ENCODE measurements around the gene CRTC3.
A peak's percentile ranks its signal among the peaks of the same experiment; 100 is the strongest.
"Not testable (repeated sequence)": the region's sequence is repeated elsewhere in the genome, so short reads cannot be mapped to it uniquely, and the experiment has no call there.

Gene CRTC3

DNA sequence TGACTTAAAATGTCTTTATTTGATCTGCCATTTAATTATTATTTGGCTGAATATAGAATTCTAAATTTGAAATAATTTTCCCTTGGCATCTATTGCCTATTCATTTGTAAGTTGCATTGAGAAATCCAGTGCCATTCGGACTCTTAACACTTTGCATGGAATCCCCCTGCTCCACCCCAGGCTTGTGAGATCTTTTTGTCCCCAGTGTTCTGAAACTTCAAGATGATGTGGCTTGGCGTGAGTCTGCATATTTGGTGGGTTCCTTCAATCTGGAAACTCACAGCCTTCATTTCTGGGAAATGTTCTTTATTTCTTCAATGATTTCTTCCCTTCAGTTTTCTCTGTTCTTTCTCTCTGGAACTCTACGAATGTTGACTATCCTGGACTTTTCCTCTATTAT lies 103.6 kb downstream of the CRTC3 start:
- DNase-seq = no peak

DNA sequence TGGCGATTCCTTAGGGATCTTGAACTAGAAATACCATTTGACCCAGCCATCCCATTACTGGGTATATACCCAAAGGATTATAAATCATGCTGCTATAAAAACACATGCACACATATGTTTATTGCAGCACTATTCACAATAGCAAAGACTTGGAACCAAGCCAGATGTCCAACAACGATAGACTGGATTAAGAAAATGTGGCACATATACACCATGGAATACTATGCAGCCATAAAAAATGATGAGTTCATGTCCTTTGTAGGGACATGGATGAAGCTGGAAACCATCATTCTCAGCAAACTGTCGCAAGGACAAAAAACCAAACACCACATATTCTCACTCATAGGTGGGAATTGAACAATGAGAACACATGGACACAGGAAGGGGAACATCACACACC lies 107.3 kb downstream of the CRTC3 start:
- DNase-seq = not testable (repeated sequence)

DNA sequence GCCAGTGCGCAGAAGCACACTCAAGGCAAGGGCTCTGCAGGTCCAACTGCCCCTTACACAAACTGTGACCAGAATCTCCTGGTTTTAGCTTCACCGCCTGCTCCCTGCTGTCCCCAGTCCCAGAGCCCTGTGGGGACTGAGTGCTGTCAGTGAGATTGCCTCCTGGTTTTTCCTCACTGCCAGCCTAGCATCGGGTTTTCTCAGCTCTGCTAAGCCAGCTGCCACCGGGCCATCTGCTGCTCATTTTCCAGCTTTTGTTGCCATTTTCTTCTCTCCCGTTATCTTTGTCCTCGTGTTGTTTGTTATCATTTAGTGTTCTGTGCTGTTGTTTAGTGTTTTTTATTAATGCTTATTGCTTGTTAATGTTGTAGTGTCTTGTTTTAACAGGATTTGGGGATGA lies 108.0 kb downstream of the CRTC3 start:
- DNase-seq = no peak

DNA sequence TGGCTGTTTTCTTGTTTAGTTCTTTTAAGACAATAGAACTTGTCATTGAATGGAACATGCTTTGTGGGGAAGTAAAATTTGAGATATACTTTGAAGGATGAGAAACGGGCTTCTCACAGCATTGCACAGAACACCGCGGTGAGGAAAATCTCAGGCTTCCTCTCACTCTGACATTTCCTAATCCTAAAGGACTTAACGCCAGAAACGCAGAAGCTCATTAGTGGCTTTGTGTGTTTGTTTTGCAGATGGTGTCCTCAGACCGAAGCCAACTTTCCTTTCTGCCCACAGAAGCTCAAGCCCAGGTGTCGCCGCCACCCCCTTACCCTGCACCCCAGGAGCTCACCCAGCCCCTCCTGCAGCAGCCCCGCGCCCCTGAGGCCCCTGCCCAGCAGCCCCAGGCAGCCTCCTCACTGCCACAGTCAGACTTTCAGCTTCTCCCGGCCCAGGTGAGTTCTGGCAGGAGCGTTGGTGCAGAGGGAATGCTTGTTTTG lies 108.5 kb downstream of the CRTC3 start:
- no peak for DNase-seq

DNA sequence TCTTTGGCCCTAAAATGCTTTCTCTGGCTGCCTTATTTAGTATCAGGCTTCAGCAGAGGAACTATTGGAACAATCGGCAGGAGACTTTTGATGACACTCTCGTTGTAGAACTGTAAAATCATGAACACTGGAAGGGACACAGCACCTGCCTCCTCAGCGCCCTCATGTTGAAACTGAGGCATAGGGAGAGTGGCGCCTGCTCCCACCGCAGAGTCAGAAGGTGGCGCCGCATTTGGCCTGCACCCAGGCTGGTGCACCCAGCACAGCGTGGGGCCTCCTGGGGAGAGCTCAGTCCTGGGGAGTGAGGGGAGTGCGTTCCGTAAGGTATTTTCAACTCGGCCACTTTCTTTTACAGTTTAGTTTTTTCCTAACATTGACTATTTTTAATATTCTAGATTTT lies 109.2 kb downstream of the CRTC3 start:
- no peak for DNase-seq

DNA sequence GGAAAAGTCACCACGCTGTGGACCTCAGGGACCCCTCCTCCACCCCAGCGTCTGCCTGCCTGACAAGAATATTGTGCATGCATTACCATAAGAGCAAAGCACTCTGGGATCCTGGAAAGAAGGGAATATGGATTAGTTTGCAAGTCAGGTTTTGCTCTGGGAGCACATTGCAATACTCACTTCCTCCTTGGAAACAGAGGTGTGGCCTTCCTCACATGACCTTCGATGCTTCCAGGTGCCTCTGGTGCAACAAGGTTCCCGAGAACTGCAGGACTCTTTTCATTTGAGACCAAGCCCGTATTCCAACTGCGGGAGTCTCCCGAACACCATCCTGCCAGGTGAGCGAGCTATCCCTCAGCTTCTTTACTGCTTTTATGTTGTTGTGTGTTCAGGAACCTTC lies 111.1 kb downstream of the CRTC3 start:
- DNase-seq = no peak

DNA sequence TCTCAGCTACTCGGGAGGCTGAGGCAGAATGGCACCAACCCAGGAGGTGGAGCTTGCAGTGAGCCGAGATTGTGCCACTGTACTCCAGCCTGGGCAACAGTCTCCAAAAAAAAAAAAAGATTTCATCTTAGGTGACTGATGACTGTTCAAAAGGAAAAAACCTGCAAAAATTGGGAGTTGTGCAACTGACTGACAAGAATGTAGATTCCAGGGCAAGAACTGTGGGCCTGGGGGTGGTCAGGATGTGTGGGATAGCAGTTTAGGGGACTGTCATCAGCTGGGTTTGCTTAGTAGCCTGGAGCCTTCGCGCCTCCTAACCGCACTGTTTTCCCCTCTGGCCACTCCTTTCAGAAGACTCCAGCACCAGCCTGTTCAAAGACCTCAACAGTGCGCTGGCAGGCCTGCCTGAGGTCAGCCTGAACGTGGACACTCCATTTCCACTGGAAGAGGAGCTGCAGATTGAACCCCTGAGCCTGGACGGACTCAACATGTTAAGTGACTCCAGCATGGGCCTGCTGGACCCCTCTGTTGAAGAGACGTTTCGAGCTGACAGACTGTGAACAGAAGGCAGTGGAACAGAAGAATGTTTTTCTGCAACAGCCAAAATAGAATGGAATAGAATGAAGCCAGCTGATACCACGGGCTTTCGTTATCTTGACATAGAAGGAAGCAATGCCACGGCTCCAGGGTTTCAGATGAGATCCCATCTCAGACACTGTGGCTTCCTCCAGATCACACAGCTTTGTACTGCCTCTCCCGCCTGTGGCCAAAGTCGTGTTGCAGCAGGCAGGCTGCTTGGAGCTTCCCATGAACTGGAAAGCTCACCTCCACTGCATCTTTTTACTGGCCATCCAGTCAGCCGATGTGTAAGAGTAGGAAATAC lies 112.1 kb downstream of the CRTC3 start:
- no peak for DNase-seq

DNA sequence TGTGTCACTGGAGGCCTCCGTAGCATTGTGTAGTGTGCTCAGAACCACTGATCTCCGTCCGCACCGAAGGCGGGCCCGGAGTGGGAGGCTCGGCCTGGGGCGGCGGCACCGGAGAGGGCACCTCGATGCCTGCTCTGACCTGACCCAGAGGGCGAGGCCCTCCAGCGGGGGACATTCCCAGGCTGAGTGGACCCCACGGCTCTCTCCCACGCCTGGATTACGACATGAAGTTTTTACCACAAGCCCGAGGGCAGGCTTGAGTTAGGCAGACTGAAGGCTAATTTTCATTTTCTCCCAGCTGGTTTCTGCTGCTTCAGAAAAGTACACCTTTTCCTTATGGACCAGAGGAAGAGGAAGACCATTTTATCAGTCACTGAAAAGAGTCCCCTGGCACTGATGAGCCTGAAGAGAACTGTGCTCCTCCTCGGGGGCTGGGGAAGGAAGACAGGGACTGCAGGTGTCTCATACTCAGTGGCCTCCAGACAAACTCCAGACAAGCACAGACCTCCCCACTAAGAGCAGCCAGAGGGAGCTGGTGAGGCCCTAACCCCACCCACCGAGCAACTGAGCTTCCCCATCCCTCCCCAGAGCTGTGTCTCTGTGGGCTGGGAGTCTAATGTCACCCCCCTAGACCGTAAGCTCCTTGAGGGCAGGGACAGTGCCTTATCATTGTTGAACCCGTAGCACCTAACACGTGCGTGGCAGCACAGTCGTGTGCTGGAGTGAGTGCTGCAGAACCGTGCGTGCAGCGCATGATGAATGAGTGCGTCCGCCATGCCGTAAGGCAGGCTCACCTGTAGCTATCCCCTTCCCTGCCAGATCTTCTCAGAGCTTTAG lies 113.0 kb downstream of the CRTC3 start:
- DNase-seq = no peak

DNA sequence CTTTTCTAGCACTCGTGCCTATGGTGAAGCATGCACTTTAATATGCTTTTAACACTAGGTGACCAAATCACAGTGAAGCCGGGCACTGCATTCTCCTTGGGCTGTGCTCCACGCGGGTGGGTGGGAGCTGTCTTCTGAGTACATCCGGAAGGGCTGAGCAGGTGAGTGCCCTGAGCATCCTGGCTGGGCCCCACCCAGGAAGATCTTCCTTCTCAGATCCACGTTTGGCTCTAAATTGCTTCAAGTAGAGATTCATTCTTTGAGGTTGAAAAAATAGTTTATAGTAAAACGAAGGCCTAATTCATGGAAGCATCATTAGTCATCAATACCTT lies 113.5 kb downstream of the CRTC3 start:
- no peak for DNase-seq

DNA sequence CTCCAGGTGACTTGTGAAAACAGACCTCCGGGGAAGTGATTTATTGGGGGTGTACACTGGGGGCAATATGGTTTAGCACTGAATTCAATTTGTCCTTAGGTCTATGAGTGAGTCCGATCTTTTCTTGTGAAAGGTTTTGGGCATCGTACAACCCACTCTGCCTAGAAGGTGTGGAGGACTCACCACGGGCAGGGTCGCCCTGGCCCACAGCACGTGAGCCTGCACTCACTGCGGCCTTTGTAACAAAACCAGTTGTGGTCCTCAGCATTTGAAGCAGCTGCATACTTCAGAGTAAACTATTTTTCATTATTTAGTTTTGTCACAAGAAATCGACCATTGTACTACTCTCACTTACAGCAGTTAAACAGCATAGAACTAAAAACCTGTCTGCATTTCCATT lies 114.8 kb downstream of the CRTC3 start:
- no peak for DNase-seq

DNA sequence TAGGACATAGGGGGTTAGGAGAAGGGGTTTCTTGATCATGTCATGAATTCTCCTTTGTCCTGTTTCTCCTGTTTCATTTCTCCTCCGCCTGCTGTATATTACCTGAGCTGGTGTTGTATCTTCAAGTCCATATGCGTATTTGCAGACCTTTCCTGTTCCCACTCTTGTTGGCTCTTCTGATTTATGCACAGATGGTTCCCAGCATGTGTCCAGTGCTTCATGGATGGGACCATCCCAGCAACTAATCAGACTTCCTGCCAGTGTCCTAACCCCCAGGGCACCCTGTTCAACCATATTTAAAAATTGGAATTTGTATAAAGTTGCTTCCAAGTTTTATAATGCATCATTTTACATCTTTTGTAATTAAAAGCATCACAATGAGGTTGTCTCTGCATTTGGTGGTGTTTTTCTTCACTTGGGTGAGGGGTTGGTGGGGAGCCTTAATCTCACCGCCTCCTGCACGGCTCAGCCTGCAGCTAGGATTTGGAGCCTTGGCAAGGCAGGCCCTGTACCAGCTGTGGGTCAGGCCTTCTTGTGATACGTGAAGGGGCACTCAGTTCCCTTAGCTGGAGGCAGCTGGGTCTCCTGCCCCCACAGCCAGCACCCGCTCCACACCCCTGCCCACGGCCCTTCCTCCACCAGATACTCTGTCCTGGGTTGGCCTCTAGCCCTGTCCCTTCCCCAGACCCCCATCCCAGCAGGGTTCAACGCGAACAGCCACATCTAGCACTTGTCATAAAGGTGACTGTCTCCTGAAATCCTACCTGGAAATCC lies 115.4 kb downstream of the CRTC3 start:
- DNase-seq = no peak

DNA sequence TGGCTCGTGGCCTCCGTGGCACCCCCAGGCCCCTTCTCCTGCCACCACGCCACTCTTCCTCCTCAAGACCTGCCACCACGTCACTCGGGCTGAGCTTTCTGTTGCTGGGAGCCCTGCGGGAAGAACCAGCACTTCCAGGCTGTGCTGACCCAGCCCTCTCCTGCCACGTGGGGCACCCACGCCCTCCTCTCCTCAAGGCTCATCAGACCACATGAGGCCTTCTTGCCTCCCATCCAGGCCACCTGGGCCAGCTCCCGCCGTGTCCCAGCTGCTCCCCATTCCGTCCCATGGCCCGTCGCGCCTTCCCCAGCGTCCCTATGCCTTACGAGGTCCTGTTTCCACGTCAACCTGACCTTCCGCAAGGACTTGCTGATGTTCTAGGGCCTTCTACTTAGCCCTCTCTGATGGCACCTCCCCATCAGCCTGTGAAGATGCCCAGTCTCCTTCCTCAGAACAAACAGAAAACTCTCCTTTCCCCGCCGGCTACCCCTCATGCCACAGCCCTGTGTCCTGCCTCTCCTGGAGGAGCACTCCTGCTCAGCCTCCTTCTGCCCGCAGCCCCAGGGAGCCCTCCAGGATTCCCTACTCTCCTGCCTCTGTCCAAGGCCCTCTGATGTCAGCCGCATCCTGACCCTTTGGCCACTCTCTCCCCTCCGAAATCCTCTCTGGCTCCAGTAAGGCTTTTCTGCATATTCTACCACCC lies 116.3 kb downstream of the CRTC3 start:
- DNase-seq = no peak

DNA sequence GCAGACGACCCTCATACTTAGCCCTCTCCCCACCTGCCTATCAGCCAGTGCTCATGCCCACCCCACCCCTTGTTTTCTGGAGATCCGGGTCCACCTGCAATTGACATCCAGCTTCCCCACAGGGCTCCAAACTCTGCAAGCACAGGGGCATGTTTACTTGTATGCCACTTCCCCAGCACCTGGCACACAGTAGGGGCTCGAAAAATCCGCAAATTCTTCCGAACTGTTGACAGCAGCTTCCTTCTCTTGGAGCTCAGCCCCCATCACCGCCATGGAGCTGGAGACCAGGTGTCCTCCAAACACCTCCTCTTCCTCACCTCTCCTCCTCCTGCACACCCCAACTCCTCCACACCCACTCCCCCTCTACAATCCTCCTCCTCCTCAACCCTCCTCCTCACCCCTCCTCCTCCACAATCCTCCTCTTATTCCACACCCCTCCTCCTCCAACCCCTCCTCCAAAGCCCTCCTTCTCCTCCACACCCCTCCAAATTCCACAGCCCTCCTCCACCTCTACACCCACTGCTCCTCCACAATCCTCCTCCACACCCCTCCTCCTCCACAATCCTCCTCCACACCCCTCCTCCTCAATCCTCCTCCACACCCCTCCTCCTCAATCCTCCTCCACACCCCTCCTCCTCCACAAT lies 117.1 kb downstream of the CRTC3 start:
- DNase-seq = no peak

DNA sequence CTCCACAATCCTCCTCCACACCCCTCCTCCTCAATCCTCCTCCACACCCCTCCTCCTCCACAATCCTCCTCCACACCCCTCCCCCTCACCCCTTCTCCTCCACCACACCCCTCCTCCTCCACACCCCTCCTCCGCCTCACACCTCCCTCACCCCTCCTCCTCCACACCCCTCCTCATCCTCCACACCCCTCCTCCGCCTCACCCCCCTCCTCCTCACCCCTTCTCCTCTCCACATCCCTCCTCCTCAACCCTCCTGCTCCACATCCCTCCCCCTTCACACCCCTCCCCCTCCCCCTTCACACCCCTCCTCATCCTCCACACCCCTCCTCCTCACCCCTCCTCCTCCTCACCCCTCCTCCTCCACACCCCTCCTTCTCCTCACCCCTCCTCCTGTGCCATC lies 117.6 kb downstream of the CRTC3 start:
- no peak for DNase-seq

DNA sequence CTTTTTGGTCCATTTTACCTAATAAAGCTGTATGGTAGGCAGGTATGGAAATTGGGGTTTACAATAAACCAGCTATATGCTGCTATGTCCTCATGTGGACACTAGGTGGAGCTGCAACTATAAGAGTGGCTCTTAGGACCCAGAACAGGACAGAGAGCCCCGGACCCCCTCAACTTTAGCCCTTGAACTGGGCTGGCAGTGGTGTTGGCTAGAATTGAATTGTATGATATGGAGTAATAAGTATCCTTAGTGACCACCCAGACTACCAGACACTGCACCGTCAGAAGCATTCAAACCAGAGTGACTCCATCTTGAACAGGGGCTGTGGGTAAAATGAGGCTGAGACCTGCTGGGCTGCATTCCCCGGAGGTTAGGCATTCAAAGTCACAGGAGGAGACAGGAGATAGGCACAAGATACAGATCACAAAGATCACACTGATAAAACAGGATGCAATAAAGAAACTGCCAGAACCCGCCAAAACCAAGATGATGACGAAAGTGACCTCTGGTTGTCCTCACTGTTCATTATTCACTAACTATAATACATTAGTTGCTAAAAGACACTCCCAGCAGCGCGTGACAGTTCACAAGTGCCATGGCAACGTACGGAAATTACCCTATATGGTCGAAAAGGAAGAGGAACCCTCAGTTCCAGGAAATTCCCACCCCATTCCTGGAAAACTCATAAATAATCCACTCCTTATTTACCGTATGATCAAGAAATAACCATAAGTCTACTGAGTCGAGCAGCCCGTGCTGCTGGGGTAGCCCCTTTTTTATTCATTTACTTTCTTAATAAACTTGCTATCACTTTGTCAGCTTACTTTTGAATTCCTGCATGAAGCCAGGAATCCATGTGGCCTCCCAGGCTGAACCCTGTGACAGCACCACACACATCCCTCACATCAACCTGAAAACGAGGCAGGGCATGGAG lies 118.7 kb downstream of the CRTC3 start:
- DNase-seq = peak; percentile 33

DNA sequence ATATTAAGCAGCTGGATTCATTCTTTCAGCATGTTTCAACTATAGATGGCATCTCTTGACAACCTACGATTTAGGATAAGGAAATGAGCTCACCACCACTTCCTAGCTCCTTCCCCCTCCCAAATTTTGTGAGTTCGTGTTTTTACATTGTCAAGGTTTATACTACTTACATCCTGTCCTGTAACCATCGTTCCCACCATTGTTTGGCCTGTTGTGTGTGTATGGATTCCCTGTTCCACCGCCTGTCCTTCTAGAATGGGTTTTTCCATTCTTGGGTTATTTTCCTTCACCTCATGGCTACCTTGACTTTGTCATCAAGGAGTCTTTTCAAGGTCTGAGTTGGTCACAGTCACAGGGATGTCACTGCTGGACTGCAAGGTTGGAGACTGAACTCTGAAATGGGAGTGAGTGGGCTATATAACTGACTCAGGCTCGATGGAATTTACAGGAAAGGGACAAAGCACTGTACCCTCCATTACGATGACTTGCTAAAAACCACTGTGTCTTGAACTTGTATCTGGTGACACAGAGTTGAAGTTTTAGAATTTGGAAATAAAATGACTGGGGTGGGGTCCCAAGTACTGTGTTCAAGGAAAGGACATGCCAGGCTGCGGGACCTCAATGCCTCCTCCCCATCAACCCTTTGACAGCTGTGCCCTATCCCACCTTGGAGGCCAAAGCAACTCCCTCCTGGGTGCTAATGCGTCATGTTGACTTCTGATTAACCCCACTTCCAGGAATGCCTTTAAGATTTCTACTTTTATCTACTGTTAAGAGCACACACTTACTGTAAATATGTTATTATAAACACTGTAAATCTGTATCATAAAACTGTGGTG lies 120.6 kb downstream of the CRTC3 start:
- no peak for DNase-seq

DNA sequence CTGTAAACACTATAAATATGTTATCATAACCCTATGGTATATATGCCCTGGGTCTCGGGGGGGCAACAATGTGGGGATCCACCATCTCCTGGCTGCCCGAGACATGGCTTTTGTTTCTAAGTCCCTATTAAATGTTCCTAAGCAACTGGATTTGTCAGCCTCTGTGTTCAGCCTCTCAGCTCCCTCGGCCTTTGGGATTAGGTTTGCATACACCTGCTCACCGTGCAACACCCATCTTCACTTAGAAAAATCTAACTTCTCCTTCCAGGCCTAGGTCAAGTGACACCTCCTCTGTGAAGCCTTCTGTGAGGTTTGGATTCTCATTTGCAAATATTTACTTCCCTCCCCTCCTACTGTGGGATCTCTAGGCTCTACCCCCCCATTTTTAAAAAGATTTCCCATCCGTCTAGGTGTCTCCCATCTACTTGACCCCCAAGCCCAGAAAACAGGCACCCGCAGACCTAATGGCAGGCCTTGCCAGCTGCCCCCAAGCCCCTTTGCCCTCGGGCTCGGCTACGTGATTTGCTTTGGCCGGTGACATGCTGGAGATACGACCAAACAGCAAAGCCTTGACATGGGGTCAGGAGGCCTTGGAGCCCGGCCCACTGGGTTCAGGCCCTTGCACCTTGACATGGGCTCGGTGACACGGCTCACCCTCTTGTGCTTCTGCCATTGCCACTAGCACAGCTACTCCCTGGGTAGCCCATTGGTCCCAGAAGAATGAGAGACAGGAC lies 121.4 kb downstream of the CRTC3 start:
- no peak for DNase-seq

DNA sequence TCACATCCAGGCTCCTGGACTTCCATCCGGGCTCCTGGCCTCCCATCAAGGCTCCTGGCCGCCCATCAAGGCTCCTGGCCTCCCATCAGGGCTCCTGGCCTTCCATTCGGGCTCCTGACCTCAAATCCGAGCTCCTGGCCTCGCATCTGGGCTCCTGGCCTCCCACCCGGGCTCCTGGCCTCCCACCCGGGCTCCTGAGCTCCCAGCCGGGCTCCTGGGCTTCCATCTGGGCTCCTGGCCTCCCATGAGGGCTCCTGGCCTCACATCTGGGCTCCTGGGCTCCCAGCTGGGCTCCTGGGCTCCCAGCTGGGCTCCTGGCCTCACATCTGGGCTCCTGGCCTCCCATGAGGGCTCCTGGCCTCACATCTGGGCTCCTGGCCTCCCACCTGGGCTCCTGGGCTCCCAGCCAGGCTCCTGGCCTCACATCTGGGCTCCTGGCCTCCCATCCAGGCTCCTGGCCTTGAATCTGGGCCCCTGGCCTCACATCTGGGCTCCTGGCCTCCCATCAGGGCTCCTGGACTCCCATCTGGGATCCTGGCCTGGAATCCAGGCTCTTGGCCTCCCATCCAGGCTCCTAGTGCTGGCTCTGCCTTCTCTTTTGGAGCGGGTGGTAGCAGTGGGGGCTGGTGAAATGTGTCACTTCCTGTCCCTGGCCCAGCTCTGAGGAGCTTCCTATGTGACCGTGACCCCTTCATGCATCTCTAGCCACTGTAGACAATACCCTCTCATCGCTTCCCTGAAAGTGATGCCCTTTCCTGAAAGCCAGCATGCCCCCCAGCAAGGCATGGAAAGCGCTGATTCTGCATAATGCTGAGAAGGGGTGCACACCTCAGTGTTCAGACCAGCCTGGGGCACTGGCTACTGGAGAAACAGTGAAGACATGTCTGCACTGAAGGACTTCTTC lies 124.8 kb downstream of the CRTC3 start:
- DNase-seq = no peak

Measured in stimulated activated CD4-positive, alpha-beta T cell treated with anti-CD3 and anti-CD28 coated beads, Interleukin-4, amount 100 ng/mL, for 1 hour (primary cell).